ENCODE measurements around the gene MTUS2.

Gene MTUS2

GRCh38 chr13:28865149-28865744, 45.1 kb downstream of the MTUS2 start:
- CTCF ChIA-PET = interaction anchor here (0.9 to 1.4 kb wide), 2 partner anchors 11 to 42 kb away, joined by 3 to 7 read pairs; no protein-coding TSS in a partner anchor

GRCh38 chr13:28865951-28866350, 45.8 kb downstream of the MTUS2 start:
- no peak for DNase-seq (ENCODE audit: extremely low spot score)
- POLR2A ChIA-PET = no interaction called here
- no peak for TF ChIP-seq CTCF (IDR thresholded peaks at IDR 0.05; ENCODE audit: control extremely low read depth, extremely low read depth, low read depth, missing control alignments)
- CTCF ChIA-PET = interaction anchor here (0.9 kb wide), 1 partner anchor 43 kb away, joined by 3 read pairs; no protein-coding TSS in a partner anchor

More at GRCh38 chr13:28865149-28865744, 45.1 kb downstream of the MTUS2 start:
- POLR2A ChIA-PET = no interaction called here
- TF ChIP-seq CTCF (IDR thresholded peaks at IDR 0.05; ENCODE audit: control extremely low read depth, extremely low read depth, low read depth, missing control alignments) = no peak
- DNase-seq (ENCODE audit: extremely low spot score) = no peak

GRCh38 chr13:28866932-28867331, 46.8 kb downstream of the MTUS2 start:
- ChIA-PET POLR2A (no interaction called here), CTCF (interaction anchor here (1.1 kb wide), 1 partner anchor 9 kb away, joined by 3 read pairs; no protein-coding TSS in a partner anchor)
- TF ChIP-seq CTCF (IDR thresholded peaks at IDR 0.05; ENCODE audit: control extremely low read depth, extremely low read depth, low read depth, missing control alignments) = no peak
- DNase-seq (ENCODE audit: extremely low spot score) = no peak

- no peak for TF ChIP-seq CTCF (IDR thresholded peaks at IDR 0.05; ENCODE audit: control extremely low read depth, extremely low read depth, low read depth, missing control alignments)
- no peak for DNase-seq (ENCODE audit: extremely low spot score)
- CTCF ChIA-PET = interaction anchor here (1.1 kb wide), 1 partner anchor 8 kb away, joined by 3 read pairs; no protein-coding TSS in a partner anchor
- POLR2A ChIA-PET = no interaction called here
Observed at GRCh38 chr13:28867564-28867963, 47.4 kb downstream of the MTUS2 start.

GRCh38 chr13:28872427-28873176, 52.5 kb downstream of the MTUS2 start:
- TF ChIP-seq CTCF (IDR thresholded peaks at IDR 0.05; ENCODE audit: control extremely low read depth, extremely low read depth, low read depth, missing control alignments) = no peak
- CTCF ChIA-PET = no interaction called here
- DNase-seq (ENCODE audit: extremely low spot score) = no peak

GRCh38 chr13:28875846-28876615, 55.9 kb downstream of the MTUS2 start:
- CTCF ChIA-PET = interaction anchor here (0.9 kb wide), 1 partner anchor 9 kb away, joined by 3 read pairs; no protein-coding TSS in a partner anchor
- DNase-seq (ENCODE audit: extremely low spot score) = no peak
- no peak for TF ChIP-seq CTCF (IDR thresholded peaks at IDR 0.05; ENCODE audit: control extremely low read depth, extremely low read depth, low read depth, missing control alignments)
- POLR2A ChIA-PET = no interaction called here

More at GRCh38 chr13:28872427-28873176, 52.5 kb downstream of the MTUS2 start:
- POLR2A ChIA-PET = no interaction called here

Measured in GM10248 (cell line).